Neuronal stem cell (in vitro differentiated cells): ENCODE data around the gene SERPINB11.

ENCODE experiments used
- DNase-seq: peaks from one replicate; pipeline ENCODE4 v3.0.0-alpha.2; 2013; ENCODE audit warnings: low spot score
- H2AFZ ChIP-seq: one replicate; pipeline ENCODE4 v1.6.1; 2013; ENCODE audit warnings: mild to moderate bottlenecking, low read length, inconsistent platforms
- H2AK5ac ChIP-seq: 2 replicates; pipeline ENCODE4 v1.6.1; 2013; ENCODE audit warnings: low read depth, mild to moderate bottlenecking, inconsistent platforms, low read length, moderate library complexity, mixed read lengths
- H2BK120ac ChIP-seq: 2 replicates; pipeline ENCODE4 v1.6.1; 2013; ENCODE audit warnings: low read depth, mild to moderate bottlenecking, inconsistent platforms, low read length, moderate library complexity, mixed read lengths
- H2BK12ac ChIP-seq: one replicate; pipeline ENCODE4 v1.6.1; 2013; ENCODE audit warnings: low read length, inconsistent platforms
- H2BK15ac ChIP-seq: 2 replicates; pipeline ENCODE4 v1.6.1; 2013; ENCODE audit warnings: mild to moderate bottlenecking, low read length, inconsistent platforms, mixed read lengths
- H2BK5ac ChIP-seq: one replicate; pipeline ENCODE4 v1.6.1; 2013; ENCODE audit warnings: inconsistent platforms, mild to moderate bottlenecking, low read length, moderate library complexity
- H3K14ac ChIP-seq: one replicate; pipeline ENCODE4 v1.6.1; 2013; ENCODE audit warnings: low read length, inconsistent platforms
- H3K18ac ChIP-seq: 2 replicates; pipeline ENCODE4 v1.6.1; 2013; ENCODE audit warnings: low read length, inconsistent platforms
- H3K23ac ChIP-seq: 2 replicates; pipeline ENCODE4 v1.6.1; 2013; ENCODE audit warnings: low read depth, mild to moderate bottlenecking, mixed read lengths, low read length, inconsistent platforms; ENCODE audit not compliant: poor library complexity
- H3K27ac ChIP-seq: replicated peaks from 3 replicates; pipeline ENCODE4 v1.5.1; 2013; ENCODE audit warnings: low read length, inconsistent platforms
- H3K27me3 ChIP-seq, 3 experiments: 2 replicates each; pipeline ENCODE4 v1.6.1; 2013; ENCODE audit warnings: low read length in 3 of 3, mild to moderate bottlenecking in 2 of 3, inconsistent platforms in 1 of 3, low read depth in 1 of 3, mixed read lengths in 1 of 3, moderate library complexity in 1 of 3; ENCODE audit not compliant: control insufficient read depth in 3 of 3, insufficient read depth in 3 of 3
- H3K36me3 ChIP-seq, 2 donors: replicated peaks in 1 of 2; 2 replicates each; pipeline ENCODE4 v1.6.1; 2013; ENCODE audit warnings: low read length in 2 of 2; ENCODE audit not compliant: control insufficient read depth in 2 of 2, insufficient read depth in 2 of 2
- H3K4ac ChIP-seq: 2 replicates; pipeline ENCODE4 v1.6.1; 2013; ENCODE audit warnings: inconsistent platforms, mild to moderate bottlenecking, low read length, moderate library complexity
- H3K4me1 ChIP-seq, 2 donors: 1 replicate in 1 of 2; 2 replicates in 1 of 2; pipeline ENCODE4 v1.6.1; 2013; ENCODE audit warnings: low read length in 2 of 2, low read depth in 1 of 2; ENCODE audit not compliant: control insufficient read depth in 2 of 2, insufficient read depth in 1 of 2
- H3K4me2 ChIP-seq: one replicate; pipeline ENCODE4 v1.6.1; 2013; ENCODE audit warnings: mild to moderate bottlenecking, low read length, inconsistent platforms; ENCODE audit not compliant: insufficient read depth, poor library complexity, severe bottlenecking
- H3K4me3 ChIP-seq, 2 donors: 2 replicates each; pipeline ENCODE4 v1.5.1; 2013; ENCODE audit warnings: low read length in 2 of 2, mild to moderate bottlenecking in 2 of 2, inconsistent platforms in 1 of 2, moderate library complexity in 1 of 2
- H3K79me1 ChIP-seq: one replicate; pipeline ENCODE4 v1.6.1; 2013; ENCODE audit warnings: low read depth, mild to moderate bottlenecking, inconsistent platforms, low read length, moderate library complexity
- H3K9ac ChIP-seq: one replicate; pipeline ENCODE4 v1.6.1; 2013; ENCODE audit warnings: mild to moderate bottlenecking, low read depth, low read length, inconsistent platforms; ENCODE audit not compliant: poor library complexity
- H3K9me3 ChIP-seq, 2 donors: replicated peaks in 1 of 2; 2 replicates each; pipeline versions ENCODE3 to v1.6.1; 2013; ENCODE audit warnings: low read length in 2 of 2, mild to moderate bottlenecking in 2 of 2, inconsistent platforms in 1 of 2, low read depth in 1 of 2, mixed read lengths in 1 of 2, moderate library complexity in 1 of 2; ENCODE audit not compliant: control insufficient read depth in 2 of 2, insufficient read depth in 1 of 2
- H4K8ac ChIP-seq: one replicate; pipeline ENCODE4 v1.6.1; 2013; ENCODE audit warnings: low read depth, mild to moderate bottlenecking, inconsistent platforms, low read length, moderate library complexity
- H4K91ac ChIP-seq: one replicate; pipeline ENCODE4 v1.6.1; 2013; ENCODE audit warnings: low read length, low read depth, mild to moderate bottlenecking, inconsistent platforms; ENCODE audit not compliant: poor library complexity
- WGBS, 2 donors: extraction: QIAGEN DNeasy Blood & Tissue Kit; methylation state at CpG; one replicate each; pipeline ENCODE4 v1.1.7; 2013; ENCODE audit warnings: missing lambda C conversion rate in 2 of 2, mixed read lengths in 1 of 2; ENCODE audit not compliant: insufficient read length in 2 of 2, insufficient replicate concordance in 1 of 2; ENCODE audit errors: extremely low coverage in 2 of 2; 5-methylcytosine and 5-hydroxymethylcytosine counted together

SERPINB11 gene

GRCh38 chr18:63676526-63677323, 26.0 kb upstream of the SERPINB11 start:
- Histone ChIP-seq H2BK5ac (no peak overlapping the region), H3K18ac (no peak overlapping the region), H3K14ac (no peak overlapping the region), H3K4me2 (no peak overlapping the region), H3K9ac (no peak overlapping the region), H3K36me3 (no peaks in the 10 kb centered on the region), H4K8ac (no peak overlapping the region), H3K4me3 (no peak overlapping the region), H2BK15ac (no peak overlapping the region), H4K91ac (no peak overlapping the region), H2BK12ac (no peak overlapping the region), H3K23ac (no peak overlapping the region), H2AK5ac (no peak overlapping the region), H2AFZ (no peak overlapping the region), H3K27ac (no peak overlapping the region), H2BK120ac (no peak overlapping the region), H3K27me3 (no peaks in the 10 kb centered on the region), H3K4ac (no peak overlapping the region), H3K4me1 (no peaks in the 10 kb centered on the region), H3K79me1 (no peaks in the 10 kb centered on the region), H3K9me3 (no peaks in the 10 kb centered on the region)
- no CpG with 5 or more reads among the region's 5 CpGs for WGBS, 2 donors
- DNase-seq = peak; percentile 20

DNA sequence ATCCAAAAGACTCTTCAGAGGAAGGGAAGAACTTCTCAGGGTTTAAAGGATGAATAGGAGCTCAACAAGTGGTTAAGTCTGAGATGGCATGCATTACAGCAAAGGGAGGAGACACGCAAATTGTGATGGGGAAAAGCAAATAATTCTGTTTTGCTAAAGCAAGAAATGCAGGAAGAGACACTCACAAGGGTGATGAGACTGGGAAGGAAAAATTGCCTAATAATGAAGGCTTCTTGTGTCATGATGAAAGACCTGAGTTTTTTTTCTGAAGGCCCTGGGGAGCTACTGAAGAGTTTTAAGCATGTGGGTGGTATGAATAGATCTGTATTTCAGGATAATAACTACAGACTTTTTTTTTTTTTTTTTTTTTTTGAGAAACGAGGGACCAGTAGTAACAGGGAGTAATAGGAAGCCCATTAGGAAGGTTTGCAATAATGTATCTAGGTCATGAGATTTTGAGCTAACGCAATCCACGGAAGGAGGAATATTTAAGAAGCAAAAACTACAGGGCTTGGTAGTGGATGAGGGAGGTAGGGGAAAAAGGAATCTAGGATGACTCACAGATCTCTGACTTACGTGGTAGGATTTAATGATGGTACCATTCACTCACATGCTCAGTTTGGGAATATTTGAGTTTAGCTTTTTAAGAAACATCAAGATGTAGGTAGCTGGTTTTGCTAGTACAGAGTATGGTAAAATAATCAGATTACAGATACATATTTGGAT, 25.1 kb upstream of the SERPINB11 start:
- DNase-seq = no peak
- no CpG with 5 or more reads among the region's 5 CpGs for WGBS, 2 donors

GRCh38 chr18:63679820-63680606, 22.7 kb upstream of the SERPINB11 start:
- H3K4ac ChIP-seq = no peak overlapping the region
- H3K14ac ChIP-seq = no peak overlapping the region
- no peak overlapping the region for H2BK12ac ChIP-seq
- no peak overlapping the region for H2BK5ac ChIP-seq
- DNase-seq = no peak
- H3K18ac ChIP-seq = no peak overlapping the region
- no peak overlapping the region for H4K91ac ChIP-seq
- no peaks in the 10 kb centered on the region for H3K36me3 ChIP-seq
- no peaks in the 10 kb centered on the region for H3K79me1 ChIP-seq
- H2AFZ ChIP-seq = no peak overlapping the region
- no peak overlapping the region for H3K4me3 ChIP-seq
- H3K4me1 ChIP-seq = peaks cover 0 to 8% of the 10 kb centered on the region in 2 donors
- H3K27ac ChIP-seq = no peak overlapping the region
- H3K9ac ChIP-seq = no peak overlapping the region
- no peak overlapping the region for H2AK5ac ChIP-seq
- H3K4me2 ChIP-seq = no peak overlapping the region
- H2BK120ac ChIP-seq = no peak overlapping the region
- WGBS, 2 donors = no CpG with 5 or more reads among the region's 5 CpGs
- H3K27me3 ChIP-seq = no peaks in the 10 kb centered on the region
- H4K8ac ChIP-seq = no peak overlapping the region
- H3K23ac ChIP-seq = no peak overlapping the region
- H2BK15ac ChIP-seq = no peak overlapping the region
- H3K9me3 ChIP-seq = no peaks in the 10 kb centered on the region

More for the DNA sequence above, 25.1 kb upstream of the SERPINB11 start:
- Histone ChIP-seq H3K4ac (no peak overlapping the region), H3K27me3 (no peaks in the 10 kb centered on the region), H3K18ac (no peak overlapping the region), H3K9me3 (no peaks in the 10 kb centered on the region), H2AFZ (no peak overlapping the region), H3K9ac (no peak overlapping the region), H3K79me1 (no peaks in the 10 kb centered on the region), H3K14ac (no peak overlapping the region), H2BK12ac (no peak overlapping the region), H2BK15ac (no peak overlapping the region), H2BK120ac (no peak overlapping the region), H2AK5ac (no peak overlapping the region), H3K27ac (no peak overlapping the region), H3K23ac (no peak overlapping the region), H3K36me3 (no peaks in the 10 kb centered on the region), H3K4me1 (peaks cover 0 to 2% of the 10 kb centered on the region in 2 donors), H4K8ac (no peak overlapping the region), H3K4me3 (no peak overlapping the region), H4K91ac (no peak overlapping the region), H2BK5ac (no peak overlapping the region), H3K4me2 (no peak overlapping the region)
